Measurements from ENCODE around the gene KCNAB1. TPM values are rescaled to one million over a fixed set of nuclear protein-coding genes. Genes with fewer than 3 reads are reported as not detected.
"Not testable (repeated sequence)": the region's sequence is repeated elsewhere in the genome, so short reads cannot be mapped to it uniquely, and the experiment has no call there.

KCNAB1 gene
- total RNA-seq: 10 to 100 TPM in 1 of 4 donors, 1 to 10 TPM in 3; 4.2 to 11.4 (median 7.8) TPM

DNA sequence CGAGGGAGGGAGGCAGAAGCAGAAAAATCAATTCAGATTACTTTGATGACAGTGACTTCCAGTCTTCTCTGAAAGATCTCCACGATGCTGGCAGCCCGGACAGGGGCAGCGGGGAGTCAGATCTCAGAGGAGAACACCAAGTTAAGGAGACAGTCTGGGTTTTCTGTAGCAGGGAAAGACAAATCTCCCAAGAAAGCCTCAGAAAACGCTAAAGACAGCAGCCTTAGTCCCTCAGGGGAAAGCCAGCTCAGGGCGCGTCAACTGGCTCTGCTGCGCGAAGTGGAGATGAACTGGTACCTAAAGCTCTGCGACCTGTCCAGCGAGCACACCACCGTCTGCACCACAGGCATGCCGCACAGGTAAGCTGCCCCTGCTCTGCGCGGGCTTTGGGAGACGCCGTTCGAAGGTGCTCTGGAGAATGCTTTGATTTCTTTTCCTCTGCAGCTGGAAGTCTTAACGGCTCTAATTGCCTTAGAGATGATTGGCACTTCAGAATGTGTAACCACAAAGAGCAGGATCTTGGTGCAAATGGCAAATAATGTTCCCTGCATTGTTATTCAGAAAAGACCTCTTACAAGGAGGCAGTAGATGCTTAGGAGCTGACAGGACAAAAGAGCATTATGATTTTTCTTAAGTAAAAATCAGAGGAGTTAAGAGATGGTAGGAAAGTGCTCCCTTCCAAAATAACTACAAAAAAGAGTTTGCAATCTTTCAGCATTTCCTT, at the start of gene KCNAB1:
Gene KCNAB1, plus strand, starts transcription at position 51 of the 724 bp plus-strand sequence.
- Histone ChIP-seq H3K36me3 (no peaks in the 10 kb centered on the region), H3K9me3 (no peaks in the 10 kb centered on the region), H3K27me3 (no peaks in the 10 kb centered on the region), H3K27ac (no peak within 1 kb of the TSS), H3K4me1 (no peaks in the 10 kb centered on the region), H3K4me3 (peak within 1 kb of the TSS in 1 of 4 donors; percentile 28)
- TF ChIP-seq EP300 (IDR thresholded peaks at IDR 0.05): no peak
- TF ChIP-seq, protein P1, sequence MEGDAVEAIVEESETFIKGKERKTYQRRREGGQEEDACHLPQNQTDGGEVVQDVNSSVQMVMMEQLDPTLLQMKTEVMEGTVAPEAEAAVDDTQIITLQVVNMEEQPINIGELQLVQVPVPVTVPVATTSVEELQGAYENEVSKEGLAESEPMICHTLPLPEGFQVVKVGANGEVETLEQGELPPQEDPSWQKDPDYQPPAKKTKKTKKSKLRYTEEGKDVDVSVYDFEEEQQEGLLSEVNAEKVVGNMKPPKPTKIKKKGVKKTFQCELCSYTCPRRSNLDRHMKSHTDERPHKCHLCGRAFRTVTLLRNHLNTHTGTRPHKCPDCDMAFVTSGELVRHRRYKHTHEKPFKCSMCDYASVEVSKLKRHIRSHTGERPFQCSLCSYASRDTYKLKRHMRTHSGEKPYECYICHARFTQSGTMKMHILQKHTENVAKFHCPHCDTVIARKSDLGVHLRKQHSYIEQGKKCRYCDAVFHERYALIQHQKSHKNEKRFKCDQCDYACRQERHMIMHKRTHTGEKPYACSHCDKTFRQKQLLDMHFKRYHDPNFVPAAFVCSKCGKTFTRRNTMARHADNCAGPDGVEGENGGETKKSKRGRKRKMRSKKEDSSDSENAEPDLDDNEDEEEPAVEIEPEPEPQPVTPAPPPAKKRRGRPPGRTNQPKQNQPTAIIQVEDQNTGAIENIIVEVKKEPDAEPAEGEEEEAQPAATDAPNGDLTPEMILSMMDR (IDR thresholded peaks at IDR 0.05): no peak
- no peak for TF ChIP-seq POLR2A (IDR thresholded peaks at IDR 0.05)
- DNase-seq (ENCODE audit: low spot score in 2 of 2): no peak
- WGBS, 2 donors: 44 to 57% methylated on average over 19 of the region's 19 CpGs

DNA sequence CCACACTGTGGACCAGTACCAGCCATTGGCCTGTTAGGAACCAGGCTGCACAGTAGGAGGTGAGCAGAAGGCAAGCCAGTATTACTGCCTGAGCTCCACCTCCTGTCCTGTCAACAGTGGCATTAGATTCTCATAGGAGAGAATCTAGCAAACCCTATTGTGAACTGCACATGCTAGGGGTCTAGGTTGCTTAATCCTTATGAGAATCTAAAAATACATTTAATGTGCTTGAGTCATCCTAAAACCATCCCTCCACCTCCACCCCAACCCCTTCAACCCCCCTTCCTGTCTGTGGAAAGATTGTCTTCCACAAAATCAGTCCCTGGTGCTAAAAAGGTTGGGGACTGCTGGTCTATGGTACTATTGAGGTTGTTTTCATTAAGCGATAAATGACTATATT, 49.3 kb upstream of the KCNAB1 start:
- TF ChIP-seq, protein P1 (IDR thresholded peaks at IDR 0.05): no peak
- no peak for TF ChIP-seq POLR2A (IDR thresholded peaks at IDR 0.05)
- TF ChIP-seq EP300 (IDR thresholded peaks at IDR 0.05): no peak
- Histone ChIP-seq H3K27me3 (no peaks in the 10 kb centered on the region), H3K27ac (no peak overlapping the region), H3K36me3 (no peaks in the 10 kb centered on the region), H3K4me1 (no peaks in the 10 kb centered on the region), H3K9me3 (no peaks in the 10 kb centered on the region), H3K4me3 (no peak overlapping the region)
- DNase-seq (ENCODE audit: low spot score in 2 of 2): no peak
- WGBS, 2 donors: 92 to 96% methylated on average over 1 of the region's 1 CpG

DNA sequence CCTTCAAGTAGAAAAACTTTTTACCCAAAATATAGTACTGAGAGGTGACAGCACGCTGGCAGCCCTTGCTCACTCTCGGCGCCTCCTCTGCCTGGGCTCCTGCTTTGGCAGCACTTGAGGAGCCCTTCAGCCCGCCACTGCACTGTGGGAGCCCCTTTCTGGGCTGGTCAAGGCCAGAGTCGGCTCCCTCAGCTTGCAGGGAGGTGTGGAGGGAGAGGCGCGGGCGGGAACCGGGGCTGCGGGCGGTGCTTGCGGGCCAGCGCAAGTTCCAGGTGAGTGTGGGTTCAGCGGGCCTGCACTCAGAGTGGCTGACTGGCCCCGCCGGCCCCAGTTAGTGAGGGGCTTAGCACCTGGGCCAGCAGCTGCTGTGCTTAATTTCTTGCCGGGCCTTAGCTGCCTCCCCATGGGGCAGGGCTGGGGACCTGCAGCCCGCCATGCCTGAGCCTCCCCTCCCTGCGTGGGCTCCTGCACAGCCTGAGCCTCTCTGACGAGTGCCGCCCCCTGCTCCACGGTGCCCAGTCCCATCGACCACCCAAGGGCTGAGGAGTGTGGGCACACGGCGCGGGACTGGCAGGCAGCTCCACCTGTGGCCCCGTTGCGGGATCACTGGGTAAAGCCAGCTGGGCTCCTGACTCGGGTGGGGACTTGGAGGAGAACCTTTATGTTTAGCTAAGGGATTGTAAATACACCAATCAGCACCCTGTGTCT, 47.3 kb upstream of the KCNAB1 start:
- 97% methylated on average over 29 of the region's 29 CpGs for WGBS, 2 donors
- DNase-seq (ENCODE audit: low spot score in 2 of 2); H3K27ac ChIP-seq; H3K9me3 ChIP-seq; H3K4me1 ChIP-seq; H3K36me3 ChIP-seq; H3K27me3 ChIP-seq; H3K4me3 ChIP-seq: not testable (repeated sequence)

DNA sequence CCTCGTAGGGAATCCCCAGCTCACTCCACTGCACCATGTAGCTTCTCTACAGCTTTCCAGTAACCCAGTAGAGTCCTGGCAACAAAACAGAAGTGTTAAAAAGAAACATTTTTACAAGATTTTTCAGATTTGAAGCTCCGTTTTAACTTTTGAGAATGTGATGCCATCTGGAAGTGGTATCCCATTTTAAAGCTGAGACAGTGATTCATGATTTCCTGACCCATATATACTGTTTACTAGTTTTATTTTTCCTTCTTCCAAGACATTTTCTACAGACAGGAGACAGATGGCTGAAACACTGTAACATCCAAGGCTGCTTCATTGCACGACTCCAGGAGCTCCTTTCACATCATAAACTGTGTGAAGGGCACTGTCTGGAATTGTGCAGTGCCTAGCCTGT, 30.3 kb upstream of the KCNAB1 start:
- H3K4me3 ChIP-seq: no peak overlapping the region
- WGBS, 2 donors: 63 to 75% methylated on average over 3 of the region's 3 CpGs
- H3K4me1 ChIP-seq: no peaks in the 10 kb centered on the region
- DNase-seq (ENCODE audit: low spot score in 2 of 2): no peak
- TF ChIP-seq POLR2A (IDR thresholded peaks at IDR 0.05) (no peak), EP300 (IDR thresholded peaks at IDR 0.05) (no peak)
- TF ChIP-seq, protein P1 (IDR thresholded peaks at IDR 0.05): no peak
- H3K36me3 ChIP-seq: no peaks in the 10 kb centered on the region
- H3K27me3 ChIP-seq: no peaks in the 10 kb centered on the region
- H3K27ac ChIP-seq: no peak overlapping the region
- H3K9me3 ChIP-seq: no peaks in the 10 kb centered on the region

DNA sequence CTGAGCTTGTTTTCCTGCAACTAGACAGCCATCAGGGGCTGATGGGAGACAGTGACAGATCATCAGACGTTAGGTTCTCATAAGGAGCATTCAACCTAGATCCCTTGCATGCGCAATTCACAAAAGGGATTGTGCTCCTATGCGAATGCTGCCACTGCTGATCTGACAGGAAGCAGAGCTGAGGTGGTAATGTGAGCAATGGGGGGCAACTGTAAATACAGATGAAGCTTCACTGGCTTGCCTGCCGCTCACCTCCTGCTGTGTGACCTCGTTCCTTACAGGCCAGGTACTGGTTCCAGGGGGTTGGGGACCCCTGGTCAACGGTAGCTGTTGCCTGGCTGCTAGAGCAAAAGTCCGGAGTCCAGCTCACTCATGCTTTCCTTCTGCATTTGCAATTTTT, 26.4 kb upstream of the KCNAB1 start:
- Histone ChIP-seq H3K9me3 (no peaks in the 10 kb centered on the region), H3K27ac (no peak overlapping the region), H3K4me3 (no peak overlapping the region), H3K4me1 (no peaks in the 10 kb centered on the region), H3K36me3 (no peaks in the 10 kb centered on the region), H3K27me3 (no peaks in the 10 kb centered on the region)
- TF ChIP-seq, protein P1 (IDR thresholded peaks at IDR 0.05): no peak
- no peak for TF ChIP-seq POLR2A (IDR thresholded peaks at IDR 0.05)
- no peak for DNase-seq (ENCODE audit: low spot score in 2 of 2)
- WGBS, 2 donors: 55 to 61% methylated on average over 7 of the region's 7 CpGs

Measured in tibial nerve (tissue), 4 donors.